ENCODE data around the gene NFKB1. TPM values are rescaled to one million over a fixed set of nuclear protein-coding genes. Genes with fewer than 3 reads are reported as not detected.
A peak's percentile ranks its signal among the peaks of the same experiment; 100 is the strongest.

Gene NFKB1
- total and polyA plus RNA-seq, 2 donors (not counting 1 experiment from before 2014, with no cell fraction given), result 20.9 to 32.5 TPM

DNA sequence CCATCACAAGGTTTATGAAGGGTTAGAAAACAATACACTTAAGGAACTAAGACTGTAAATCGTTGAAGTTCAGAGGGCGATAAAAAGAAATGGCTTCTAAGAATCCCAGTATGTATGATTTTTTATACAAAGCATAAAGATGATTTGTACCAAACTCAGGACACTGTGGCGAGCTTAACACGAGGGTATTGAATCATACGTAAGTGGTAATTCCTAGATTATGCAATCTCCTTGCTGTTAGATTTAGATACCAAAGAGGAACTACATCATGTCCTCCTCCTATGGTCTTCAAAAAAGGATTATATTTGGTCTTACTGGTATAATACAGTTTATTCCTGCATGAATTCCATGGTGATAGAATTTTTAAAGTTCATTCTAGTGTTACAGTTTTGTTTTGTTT is 23.9 kb downstream of the NFKB1 start:
- no peaks in the 10 kb centered on the region for H3K4me1 ChIP-seq (ENCODE audit: control insufficient read depth, extremely low read depth, insufficient read depth, low read length)
- no peak overlapping the region for H3K4me3 ChIP-seq (replicated peaks in 1 of 4; ENCODE audit: control extremely low read depth in 1 of 4, insufficient read depth in 1 of 4, low read depth in 3 of 4, low read length in 4 of 4)
- TF ChIP-seq EZH2 (IDR thresholded peaks at IDR 0.05; ENCODE audit: low read length, missing control alignments) (no peak), CTCF (conservative IDR thresholded peaks at IDR 0.05 in 1 of 2, IDR thresholded peaks at IDR 0.05 in 1 of 2; ENCODE audit: low read depth in 1 of 2, low read length in 2 of 2) (no peak)
- H3K36me3 ChIP-seq (ENCODE audit: control insufficient read depth, insufficient read depth, low read length), result no peaks in the 10 kb centered on the region
- H3K9me3 ChIP-seq (ENCODE audit: control insufficient read depth, insufficient read depth, low read depth, low read length), result no peaks in the 10 kb centered on the region
- H2AFZ ChIP-seq (ENCODE audit: low read length), result no peak overlapping the region
- no peak overlapping the region for H3K4me2 ChIP-seq (ENCODE audit: extremely low read depth, insufficient read depth, low read length)
- peak in 1 of 2 donors; percentile 19 for DNase-seq (ENCODE audit: low read depth in 2 of 2)
- no peaks in the 10 kb centered on the region for H3K27me3 ChIP-seq (ENCODE audit: control insufficient read depth, insufficient read depth, low read length)
- H3K79me2 ChIP-seq (ENCODE audit: control insufficient read depth, insufficient read depth, low read length), result peaks cover 4% of the 10 kb centered on the region
- no peaks in the 10 kb centered on the region for H4K20me1 ChIP-seq (ENCODE audit: control insufficient read depth, extremely low read depth, insufficient read depth, low read length)
- no peak overlapping the region for H3K27ac ChIP-seq (ENCODE audit: insufficient read depth, low read length)
- no peak overlapping the region for H3K9ac ChIP-seq (ENCODE audit: insufficient read depth, low read length)

DNA sequence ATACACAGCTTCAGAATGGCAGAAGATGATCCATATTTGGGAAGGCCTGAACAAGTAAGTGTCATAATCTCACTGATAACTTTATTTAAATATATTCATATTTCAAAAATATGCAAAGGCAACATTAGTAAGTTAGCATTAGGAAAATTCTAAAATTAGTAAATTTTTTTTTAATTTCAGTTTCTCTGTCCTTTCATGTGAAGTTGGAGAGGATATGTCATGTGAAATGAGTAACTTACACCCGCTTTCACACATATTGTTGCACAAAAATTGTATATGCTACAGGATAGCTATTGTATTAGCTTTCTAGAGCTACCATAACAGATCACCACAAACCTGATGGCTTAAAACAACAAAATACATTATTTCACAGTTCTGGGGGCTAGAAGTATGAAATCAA is 24.3 kb downstream of the NFKB1 start:
- no peaks in the 10 kb centered on the region for H3K36me3 ChIP-seq (ENCODE audit: control insufficient read depth, insufficient read depth, low read length)
- H3K27ac ChIP-seq (ENCODE audit: insufficient read depth, low read length), result no peak overlapping the region
- H3K79me2 ChIP-seq (ENCODE audit: control insufficient read depth, insufficient read depth, low read length), result peaks cover 3% of the 10 kb centered on the region
- no peak overlapping the region for H3K9ac ChIP-seq (ENCODE audit: insufficient read depth, low read length)
- TF ChIP-seq EZH2 (IDR thresholded peaks at IDR 0.05; ENCODE audit: low read length, missing control alignments) (no peak), CTCF (conservative IDR thresholded peaks at IDR 0.05 in 1 of 2, IDR thresholded peaks at IDR 0.05 in 1 of 2; ENCODE audit: low read depth in 1 of 2, low read length in 2 of 2) (no peak)
- H3K4me1 ChIP-seq (ENCODE audit: control insufficient read depth, extremely low read depth, insufficient read depth, low read length), result no peaks in the 10 kb centered on the region
- no peak overlapping the region for H2AFZ ChIP-seq (ENCODE audit: low read length)
- no peaks in the 10 kb centered on the region for H3K9me3 ChIP-seq (ENCODE audit: control insufficient read depth, insufficient read depth, low read depth, low read length)
- no peak overlapping the region for H3K4me2 ChIP-seq (ENCODE audit: extremely low read depth, insufficient read depth, low read length)
- no peak for DNase-seq (ENCODE audit: low read depth in 2 of 2)
- no peaks in the 10 kb centered on the region for H4K20me1 ChIP-seq (ENCODE audit: control insufficient read depth, extremely low read depth, insufficient read depth, low read length)
- H3K27me3 ChIP-seq (ENCODE audit: control insufficient read depth, insufficient read depth, low read length), result no peaks in the 10 kb centered on the region
- H3K4me3 ChIP-seq (replicated peaks in 1 of 4; ENCODE audit: control extremely low read depth in 1 of 4, insufficient read depth in 1 of 4, low read depth in 3 of 4, low read length in 4 of 4), result no peak overlapping the region

DNA sequence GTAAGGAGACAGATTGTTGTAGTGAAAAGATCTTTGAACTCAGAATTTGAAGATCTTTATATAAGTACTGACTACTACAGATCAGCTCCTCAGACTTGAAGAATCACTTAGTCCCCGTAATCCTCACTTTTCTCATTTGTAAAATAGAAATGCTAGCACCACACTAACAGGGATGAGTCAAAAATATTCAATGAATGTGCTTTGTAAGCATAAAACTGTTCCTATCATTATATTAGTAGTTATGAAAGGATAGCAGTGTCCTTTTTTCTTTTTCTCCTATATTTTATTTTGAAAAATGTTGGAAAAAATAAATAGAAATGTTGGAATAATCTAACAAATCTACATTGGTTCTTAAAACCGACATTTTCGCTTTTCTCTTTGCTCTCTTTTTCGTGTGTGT is 25.4 kb downstream of the NFKB1 start:
- TF ChIP-seq EZH2 (IDR thresholded peaks at IDR 0.05; ENCODE audit: low read length, missing control alignments) (no peak), CTCF (conservative IDR thresholded peaks at IDR 0.05 in 1 of 2, IDR thresholded peaks at IDR 0.05 in 1 of 2; ENCODE audit: low read depth in 1 of 2, low read length in 2 of 2) (no peak)
- Histone ChIP-seq H3K36me3 (ENCODE audit: control insufficient read depth, insufficient read depth, low read length) (no peaks in the 10 kb centered on the region), H3K27me3 (ENCODE audit: control insufficient read depth, insufficient read depth, low read length) (no peaks in the 10 kb centered on the region), H3K9me3 (ENCODE audit: control insufficient read depth, insufficient read depth, low read depth, low read length) (no peaks in the 10 kb centered on the region), H2AFZ (ENCODE audit: low read length) (no peak overlapping the region), H3K4me1 (ENCODE audit: control insufficient read depth, extremely low read depth, insufficient read depth, low read length) (no peaks in the 10 kb centered on the region), H3K9ac (ENCODE audit: insufficient read depth, low read length) (no peak overlapping the region), H3K79me2 (ENCODE audit: control insufficient read depth, insufficient read depth, low read length) (peaks cover 3% of the 10 kb centered on the region), H4K20me1 (ENCODE audit: control insufficient read depth, extremely low read depth, insufficient read depth, low read length) (no peaks in the 10 kb centered on the region), H3K27ac (ENCODE audit: insufficient read depth, low read length) (no peak overlapping the region), H3K4me3 (replicated peaks in 1 of 4; ENCODE audit: control extremely low read depth in 1 of 4, insufficient read depth in 1 of 4, low read depth in 3 of 4, low read length in 4 of 4) (no peak overlapping the region), H3K4me2 (ENCODE audit: extremely low read depth, insufficient read depth, low read length) (no peak overlapping the region)
- DNase-seq (ENCODE audit: low read depth in 2 of 2), result no peak
